ENCODE measurements around the gene FILIP1L. TPM values are rescaled to one million over a fixed set of nuclear protein-coding genes. Genes with fewer than 3 reads are reported as not detected.

FILIP1L gene
- total and polyA plus RNA-seq, 2 of the 8 experiments (the other 6 are each of a cell fraction or from before 2014, with no cell fraction given), result 0.06 to 0.09 TPM

DNA sequence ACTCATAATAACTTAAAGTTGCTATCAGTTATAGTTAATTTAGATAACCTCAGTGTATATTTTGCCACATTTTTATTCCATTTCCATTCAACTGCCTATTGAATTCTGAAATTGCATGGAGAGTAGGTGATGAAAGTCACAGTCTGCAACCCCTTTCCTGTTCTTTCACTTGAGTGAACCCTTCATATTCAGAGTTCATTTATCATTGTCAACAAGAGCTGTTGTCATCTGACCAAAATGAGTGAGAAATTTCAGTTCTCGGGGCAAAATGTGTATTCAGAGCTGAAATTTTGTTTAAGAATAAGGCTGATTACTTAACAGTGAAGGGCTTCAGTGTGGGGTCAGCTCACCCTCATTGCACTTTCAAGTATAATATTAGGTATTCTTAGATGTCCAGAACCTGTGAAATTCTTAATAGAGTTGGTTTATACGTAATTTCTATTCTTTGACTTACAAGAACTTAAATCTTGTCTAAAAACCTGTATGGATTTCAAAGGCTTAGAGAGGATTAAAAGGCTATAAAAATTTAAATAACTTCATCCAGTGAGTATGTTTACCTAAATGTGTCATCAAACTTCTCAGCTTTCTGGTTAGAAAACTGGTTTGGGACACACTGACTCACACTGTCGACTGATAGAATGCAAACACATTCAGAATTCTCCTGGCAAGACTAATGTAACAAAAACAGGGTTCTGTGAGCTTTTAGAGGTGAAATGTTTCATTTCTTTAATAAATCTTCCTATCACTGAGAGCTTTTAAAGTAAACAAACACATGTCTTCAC lies 204.4 kb downstream of the FILIP1L start:
- CTCF ChIA-PET (ENCODE audit: partially characterized antibody), result interaction anchor here (1.4 kb wide), 1 partner anchor 12 kb away, joined by 4 read pairs; no protein-coding TSS in a partner anchor
- no peaks in the 10 kb centered on the region; the same call in 1 of the 2 replicates for H3K79me1 ChIP-seq (ENCODE audit: low read depth, low read length)
- no peaks in the 10 kb centered on the region for H3K9me3 ChIP-seq (ENCODE audit: insufficient read depth in 2 of 2, low read depth in 1 of 2, low read length in 1 of 2)
- H2BK5ac ChIP-seq (ENCODE audit: low read depth, low read length), result no peak overlapping the region
- H3K23ac ChIP-seq (ENCODE audit: insufficient read length), result no peak overlapping the region
- H2BK20ac ChIP-seq (ENCODE audit: low read length), result no peak overlapping the region
- DNase-seq (ENCODE audit: low read depth in 1 of 2, low spot score in 2 of 2) (no peak), FAIRE-seq (no peak)
- no peak overlapping the region for H3K18ac ChIP-seq (ENCODE audit: extremely low read depth, low read length)
- H3K79me2 ChIP-seq (ENCODE audit: control insufficient read depth in 1 of 2, insufficient read depth in 2 of 2, low read length in 2 of 2), result no peaks in the 10 kb centered on the region
- H3K56ac ChIP-seq (replicated peaks; ENCODE audit: insufficient read length, low read depth, low read length), result no peak overlapping the region
- H3K4me1 ChIP-seq (replicated peaks in 1 of 4; ENCODE audit: control insufficient read depth in 3 of 4, insufficient read depth in 4 of 4, low read length in 3 of 4), result peaks cover 0 to 4% (median 1%) of the 10 kb centered on the region in 4 experiments; a peak in 3 of 7 replicates
- H3K14ac ChIP-seq (ENCODE audit: insufficient read length), result no peak overlapping the region
- H3K4me2 ChIP-seq (ENCODE audit: insufficient read depth in 1 of 2, low read depth in 2 of 2, low read length in 2 of 2), result no peak overlapping the region
- H4K5ac ChIP-seq (ENCODE audit: insufficient read length, low read depth, low read length), result no peak overlapping the region
- no peak overlapping the region for H2BK15ac ChIP-seq (ENCODE audit: low read length)
- H4K8ac ChIP-seq (ENCODE audit: extremely low read depth, insufficient read depth, low read length), result no peak overlapping the region
- no peak for TF ChIP-seq MAFK (IDR thresholded peaks at IDR 0.05; ENCODE audit: low read depth, low read length)
- no peak for TF ChIP-seq CEBPB (IDR thresholded peaks at IDR 0.05; ENCODE audit: low read depth, low read length)
- no peak for TF ChIP-seq TAF1 (IDR thresholded peaks at IDR 0.05; ENCODE audit: low read depth, low read length)
- no peak for TF ChIP-seq BRCA1 (IDR thresholded peaks at IDR 0.05; ENCODE audit: low read depth, low read length)
- TF ChIP-seq ZNF274 (IDR thresholded peaks at IDR 0.05; ENCODE audit: borderline replicate concordance, extremely low read depth, low read length), result no peak
- TF ChIP-seq TBP (IDR thresholded peaks at IDR 0.05; ENCODE audit: low read depth, low read length), result no peak
- no peak for TF ChIP-seq SIN3A (conservative IDR thresholded peaks at IDR 0.05 in 1 of 2, IDR thresholded peaks at IDR 0.05 in 1 of 2; ENCODE audit: low read depth in 1 of 2, low read length in 2 of 2)
- no peak for TF ChIP-seq EGR1 (IDR thresholded peaks at IDR 0.05; ENCODE audit: borderline replicate concordance, low read depth, low read length)
- no peak for TF ChIP-seq KDM5A (IDR thresholded peaks at IDR 0.05; ENCODE audit: low read length)
- no peak for TF ChIP-seq ASH2L (IDR thresholded peaks at IDR 0.05; ENCODE audit: low read length)
- H2BK12ac ChIP-seq (ENCODE audit: low read depth, low read length), result no peak overlapping the region
- H3K36me3 ChIP-seq (ENCODE audit: control insufficient read depth in 2 of 4, insufficient read depth in 4 of 4, low read length in 3 of 4), result no peaks in the 10 kb centered on the region
- H3K27me3 ChIP-seq (replicated peaks in 1 of 4; ENCODE audit: control insufficient read depth in 3 of 4, extremely low read depth in 1 of 4, insufficient read depth in 3 of 4, low read length in 3 of 4), result no peaks in the 10 kb centered on the region
- H3K4ac ChIP-seq (replicated peaks; ENCODE audit: insufficient read length, low read depth, low read length), result no peak overlapping the region
- 79% methylated on average over 3 of the region's 3 CpGs; no CpG with 5 or more reads in 1 of the 2 experiments for WGBS, 2 experiments (ENCODE audit: extremely low coverage in 1 of 2, insufficient coverage in 1 of 2, insufficient read length in 1 of 2, insufficient replicate concordance in 2 of 2, low coverage in 1 of 2, low lambda C conversion rate in 2 of 2, missing lambda C conversion rate in 1 of 2)
- H4K20me1 ChIP-seq (replicated peaks in 1 of 2; ENCODE audit: control insufficient read depth in 1 of 2, insufficient read depth in 2 of 2, low read length in 2 of 2), result no peaks in the 10 kb centered on the region
- H4K91ac ChIP-seq (replicated peaks; ENCODE audit: insufficient read length, low read length), result no peak overlapping the region
- H3K9ac ChIP-seq (replicated peaks in 1 of 4; ENCODE audit: extremely low read depth in 1 of 4, low read depth in 3 of 4, low read length in 3 of 4), result no peak overlapping the region
- no peak overlapping the region for H3K27ac ChIP-seq (ENCODE audit: low read depth, low read length)
- no peak overlapping the region for H2AK5ac ChIP-seq (ENCODE audit: low read depth, low read length)
- POLR2A ChIA-PET (ENCODE audit: partially characterized antibody), result interaction anchor here (1.0 kb wide), 1 partner anchor 9 kb away, joined by 4 read pairs; no protein-coding TSS in a partner anchor
- H2BK120ac ChIP-seq (replicated peaks; ENCODE audit: low read depth, low read length), result no peak overlapping the region
- H3K4me3 ChIP-seq (ENCODE audit: extremely low read depth in 1 of 4, insufficient read depth in 2 of 4, low read depth in 3 of 4, low read length in 4 of 4), result no peak overlapping the region
- no peak overlapping the region for H2AFZ ChIP-seq (ENCODE audit: low read length)
- H3K23me2 ChIP-seq (ENCODE audit: low read depth, low read length), result no peaks in the 10 kb centered on the region

Measured in H1 (cell line).